ENCODE data around the gene SP100. TPM values are rescaled to one million over a fixed set of nuclear protein-coding genes. Genes with fewer than 3 reads are reported as not detected.

Gene SP100
- total RNA-seq, 1 donor from 2014 or later, result 169 TPM

- Mint-ChIP-seq H3K27me3 (ENCODE audit: low read depth, unreplicated experiment) (peaks cover 3% of the 10 kb centered on the region), H3K36me3 (ENCODE audit: low read depth, unreplicated experiment) (peaks cover 28% of the 10 kb centered on the region), H3K27ac (ENCODE audit: unreplicated experiment) (no peak overlapping the region), H3K9me3 (ENCODE audit: unreplicated experiment) (peaks cover 11% of the 10 kb centered on the region), H3K4me3 (ENCODE audit: unreplicated experiment) (no peak overlapping the region), H3K4me1 (ENCODE audit: low read depth, unreplicated experiment) (peaks cover 11% of the 10 kb centered on the region)
- TF ChIP-seq EZH2 (IDR thresholded peaks at IDR 0.05; ENCODE audit: insufficient read depth, low read length), result no peak
- TF ChIP-seq CTCF (IDR thresholded peaks at IDR 0.05; ENCODE audit: insufficient read depth, low read depth, low read length), result no peak
- no peaks in the 10 kb centered on the region for H3K9me3 ChIP-seq (ENCODE audit: insufficient read depth, low read depth, low read length)
- H3K27me3 ChIP-seq (ENCODE audit: insufficient read depth, low read length), result no peaks in the 10 kb centered on the region
- H3K9ac ChIP-seq (ENCODE audit: low read length), result no peak overlapping the region
- no peaks in the 10 kb centered on the region for H4K20me1 ChIP-seq (ENCODE audit: insufficient read depth, low read length)
- peak; percentile 11 for DNase-seq (ENCODE audit: low read depth)
- H3K36me3 ChIP-seq (ENCODE audit: insufficient read depth, low read length), result no peaks in the 10 kb centered on the region
- H3K27ac ChIP-seq (ENCODE audit: low read depth, low read length), result no peak overlapping the region
- FAIRE-seq, result no peak
- H3K4me3 ChIP-seq (ENCODE audit: insufficient read depth, low read depth, low read length), result no peak overlapping the region
- H3K4me2 ChIP-seq (ENCODE audit: low read length), result no peak overlapping the region
- no peak overlapping the region for H2AFZ ChIP-seq (ENCODE audit: low read depth, low read length)
- H3K79me2 ChIP-seq (ENCODE audit: insufficient read depth, low read length), result no peaks in the 10 kb centered on the region
- peaks cover 9% of the 10 kb centered on the region for H3K4me1 ChIP-seq (ENCODE audit: insufficient read depth, low read length)
Measured at GRCh38 chr2:230542751-230543150, 126.8 kb downstream of the SP100 start.

- Mint-ChIP-seq H3K36me3 (ENCODE audit: low read depth, unreplicated experiment) (no peaks in the 10 kb centered on the region), H3K27me3 (ENCODE audit: low read depth, unreplicated experiment) (peaks cover 2% of the 10 kb centered on the region), H3K4me1 (ENCODE audit: low read depth, unreplicated experiment) (no peaks in the 10 kb centered on the region), H3K27ac (ENCODE audit: unreplicated experiment) (no peak overlapping the region), H3K9me3 (ENCODE audit: unreplicated experiment) (peaks cover 11% of the 10 kb centered on the region), H3K4me3 (ENCODE audit: unreplicated experiment) (no peak overlapping the region)
- Histone ChIP-seq H4K20me1 (ENCODE audit: insufficient read depth, low read length) (no peaks in the 10 kb centered on the region), H2AFZ (ENCODE audit: low read depth, low read length) (no peak overlapping the region), H3K27me3 (ENCODE audit: insufficient read depth, low read length) (peaks cover 2% of the 10 kb centered on the region), H3K4me3 (ENCODE audit: insufficient read depth, low read depth, low read length) (no peak overlapping the region), H3K36me3 (ENCODE audit: insufficient read depth, low read length) (no peaks in the 10 kb centered on the region), H3K9ac (ENCODE audit: low read length) (no peak overlapping the region), H3K79me2 (ENCODE audit: insufficient read depth, low read length) (no peaks in the 10 kb centered on the region), H3K4me2 (ENCODE audit: low read length) (no peak overlapping the region), H3K27ac (ENCODE audit: low read depth, low read length) (no peak overlapping the region), H3K4me1 (ENCODE audit: insufficient read depth, low read length) (no peaks in the 10 kb centered on the region), H3K9me3 (ENCODE audit: insufficient read depth, low read depth, low read length) (no peaks in the 10 kb centered on the region)
- FAIRE-seq (no peak), DNase-seq (ENCODE audit: low read depth) (no peak)
- no peak for TF ChIP-seq EZH2 (IDR thresholded peaks at IDR 0.05; ENCODE audit: insufficient read depth, low read length)
- no peak for TF ChIP-seq CTCF (IDR thresholded peaks at IDR 0.05; ENCODE audit: insufficient read depth, low read depth, low read length)
Measured at GRCh38 chr2:230552181-230552580, 136.2 kb downstream of the SP100 start.

GRCh38 chr2:230557065-230557464 is 141.1 kb downstream of the SP100 start:
- Mint-ChIP-seq H3K27me3 (ENCODE audit: low read depth, unreplicated experiment) (no peaks in the 10 kb centered on the region), H3K9me3 (ENCODE audit: unreplicated experiment) (peaks cover 11% of the 10 kb centered on the region), H3K27ac (ENCODE audit: unreplicated experiment) (no peak overlapping the region), H3K4me3 (ENCODE audit: unreplicated experiment) (no peak overlapping the region), H3K36me3 (ENCODE audit: low read depth, unreplicated experiment) (no peaks in the 10 kb centered on the region), H3K4me1 (ENCODE audit: low read depth, unreplicated experiment) (no peaks in the 10 kb centered on the region)
- Histone ChIP-seq H4K20me1 (ENCODE audit: insufficient read depth, low read length) (no peaks in the 10 kb centered on the region), H3K27me3 (ENCODE audit: insufficient read depth, low read length) (peaks cover 2% of the 10 kb centered on the region), H2AFZ (ENCODE audit: low read depth, low read length) (no peak overlapping the region), H3K4me3 (ENCODE audit: insufficient read depth, low read depth, low read length) (no peak overlapping the region), H3K4me2 (ENCODE audit: low read length) (no peak overlapping the region), H3K79me2 (ENCODE audit: insufficient read depth, low read length) (no peaks in the 10 kb centered on the region), H3K36me3 (ENCODE audit: insufficient read depth, low read length) (no peaks in the 10 kb centered on the region), H3K4me1 (ENCODE audit: insufficient read depth, low read length) (no peaks in the 10 kb centered on the region), H3K9ac (ENCODE audit: low read length) (no peak overlapping the region), H3K27ac (ENCODE audit: low read depth, low read length) (no peak overlapping the region), H3K9me3 (ENCODE audit: insufficient read depth, low read depth, low read length) (no peaks in the 10 kb centered on the region)
- TF ChIP-seq EZH2 (IDR thresholded peaks at IDR 0.05; ENCODE audit: insufficient read depth, low read length), result no peak
- TF ChIP-seq CTCF (IDR thresholded peaks at IDR 0.05; ENCODE audit: insufficient read depth, low read depth, low read length), result no peak
- no peak for FAIRE-seq
- DNase-seq (ENCODE audit: low read depth), result no peak

Measured in astrocyte (in vitro differentiated cells and primary cell).